HG03103 (cell line): Measurements from ENCODE around the gene SMAD7.

Experiments used
- ATAC-seq: cut with Tn5 transposase; IDR thresholded peaks from one replicate; pipeline ENCODE4 v1.9.1; 2021; ENCODE audit warnings: low read depth; ENCODE audit not compliant: unreplicated experiment

Gene SMAD7

DNA sequence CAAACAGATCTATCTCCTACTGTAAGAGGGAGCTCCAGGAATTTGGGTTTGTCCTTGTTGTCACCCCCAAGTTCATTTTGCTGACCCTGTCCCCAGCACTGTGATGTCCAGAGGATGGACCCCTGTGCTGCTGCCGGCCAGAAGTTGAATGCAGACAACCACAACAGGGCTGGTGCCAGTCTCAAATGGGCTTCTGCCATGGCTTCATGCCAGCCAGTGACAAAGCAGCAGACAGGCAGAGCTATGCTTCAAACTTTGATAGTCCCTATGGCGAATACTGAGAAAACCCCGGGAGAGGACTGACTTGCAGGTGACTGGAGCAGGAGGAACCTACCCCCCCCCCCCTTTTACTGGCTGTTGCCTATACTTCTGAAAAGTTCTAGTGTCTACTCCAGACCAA, 3.2 kb downstream of the SMAD7 start:
- no peak for ATAC-seq

DNA sequence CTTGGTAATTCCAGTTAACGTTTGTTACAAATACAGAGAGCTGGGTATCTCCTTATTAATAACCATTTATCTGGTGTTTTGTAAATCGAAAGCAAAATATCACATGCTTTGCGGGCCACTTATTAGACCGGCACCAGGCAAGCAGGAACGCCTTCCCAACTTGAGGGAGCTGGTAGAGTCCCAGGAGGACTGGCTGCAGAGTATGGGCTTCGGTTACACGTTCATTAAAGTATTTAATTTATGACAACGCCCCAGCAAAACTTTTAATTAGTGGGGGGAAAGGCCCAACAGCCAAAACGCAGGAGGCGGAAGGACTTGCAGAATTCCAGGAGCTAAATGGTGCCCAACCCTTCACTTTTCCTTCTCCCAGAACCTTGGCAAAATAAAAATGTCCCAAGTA, 3.7 kb downstream of the SMAD7 start:
- ATAC-seq: no peak

DNA sequence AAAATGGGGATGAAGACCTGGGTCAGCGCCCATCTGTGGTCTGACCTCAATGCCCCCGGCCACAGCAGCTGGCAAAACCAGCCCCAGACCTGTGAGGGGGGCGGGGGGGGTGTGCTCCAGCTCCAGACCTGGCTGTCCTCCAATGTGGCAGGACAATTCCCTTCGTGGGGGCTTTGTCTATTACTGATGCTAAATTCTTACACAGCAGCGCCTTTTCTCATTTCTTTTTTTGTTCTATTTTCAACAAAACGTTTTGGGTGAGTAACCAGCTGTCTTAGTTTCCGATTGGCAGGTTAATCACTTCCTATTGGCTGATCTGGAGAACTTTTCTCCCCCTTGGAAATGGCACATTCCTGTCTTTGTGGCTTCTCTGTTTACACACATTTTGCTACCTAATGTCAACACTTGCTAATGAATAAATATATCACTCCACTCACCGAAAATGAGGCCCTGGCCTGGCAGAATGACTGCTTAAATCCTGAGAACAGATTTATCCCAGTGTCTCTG, 4.4 kb downstream of the SMAD7 start:
- no peak for ATAC-seq

DNA sequence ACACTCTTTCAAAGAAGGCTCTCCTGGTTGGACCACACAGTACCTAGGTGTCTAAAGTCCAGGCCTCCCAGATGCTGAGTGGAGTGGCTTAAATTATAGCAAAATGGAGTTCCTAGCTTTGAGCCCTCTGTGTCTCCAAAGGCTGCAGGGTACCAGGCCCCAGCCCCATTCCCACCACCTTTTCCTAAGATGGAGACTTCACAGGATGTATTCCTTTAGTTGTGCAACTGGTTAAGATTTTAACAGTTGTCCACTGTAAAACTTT, 4.9 kb downstream of the SMAD7 start:
- ATAC-seq: no peak

DNA sequence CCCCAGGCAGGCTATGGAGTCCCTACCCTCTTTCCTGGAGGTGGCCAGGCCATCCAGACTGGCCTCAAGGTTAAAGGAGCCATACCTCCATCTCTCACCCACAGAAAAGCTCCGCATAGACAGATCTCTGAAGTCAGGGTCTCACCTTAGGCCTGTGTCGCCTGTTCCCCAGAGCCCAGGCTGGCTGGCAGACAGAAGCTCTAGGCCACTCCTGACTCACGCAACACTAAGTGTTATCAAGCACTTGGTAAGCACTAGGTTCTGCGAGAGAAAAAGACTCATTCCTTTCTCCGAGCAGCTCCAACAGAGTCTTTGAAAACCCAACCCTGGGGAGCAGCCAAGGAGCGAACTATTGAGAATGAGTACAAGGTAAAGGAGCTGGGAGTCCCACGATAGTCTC, 6.1 kb downstream of the SMAD7 start:
- no peak for ATAC-seq

DNA sequence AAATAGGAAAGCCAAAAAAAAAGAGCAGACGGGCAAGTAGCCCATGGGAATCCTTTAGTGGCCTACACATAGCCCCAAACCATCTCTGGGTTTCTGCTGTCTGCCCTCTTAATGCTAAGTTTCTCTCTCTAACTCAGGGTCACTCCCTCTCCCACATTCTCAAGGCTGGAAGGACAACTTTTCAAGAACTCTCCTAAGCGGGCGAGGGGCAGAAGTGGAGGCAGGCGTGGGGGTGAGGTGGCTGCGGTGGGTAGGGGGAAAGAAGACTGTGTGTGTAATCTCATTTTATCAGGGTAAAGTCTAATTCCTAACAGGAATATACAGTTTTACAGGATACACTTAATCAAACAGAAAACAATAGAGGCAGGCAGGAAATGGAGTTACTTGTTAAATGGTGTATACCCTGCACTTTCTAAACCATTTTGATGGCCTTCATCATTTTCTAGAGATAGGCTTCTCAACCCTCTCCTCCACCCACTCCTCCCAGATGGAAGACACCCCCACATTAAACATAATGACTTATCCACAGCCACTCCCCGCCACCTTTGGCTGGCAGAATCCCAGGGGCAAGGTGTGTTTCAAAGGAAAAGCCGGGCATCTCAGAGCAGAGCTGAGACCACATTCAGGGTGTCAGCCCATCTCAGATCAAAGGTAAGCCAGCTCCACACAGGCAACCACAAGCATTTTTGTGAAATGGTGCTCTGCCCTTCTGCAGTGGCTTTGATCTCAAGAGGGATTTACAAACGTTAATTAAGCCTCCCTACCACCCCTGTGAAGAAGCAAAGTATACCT, 6.8 kb downstream of the SMAD7 start:
- ATAC-seq: no peak

DNA sequence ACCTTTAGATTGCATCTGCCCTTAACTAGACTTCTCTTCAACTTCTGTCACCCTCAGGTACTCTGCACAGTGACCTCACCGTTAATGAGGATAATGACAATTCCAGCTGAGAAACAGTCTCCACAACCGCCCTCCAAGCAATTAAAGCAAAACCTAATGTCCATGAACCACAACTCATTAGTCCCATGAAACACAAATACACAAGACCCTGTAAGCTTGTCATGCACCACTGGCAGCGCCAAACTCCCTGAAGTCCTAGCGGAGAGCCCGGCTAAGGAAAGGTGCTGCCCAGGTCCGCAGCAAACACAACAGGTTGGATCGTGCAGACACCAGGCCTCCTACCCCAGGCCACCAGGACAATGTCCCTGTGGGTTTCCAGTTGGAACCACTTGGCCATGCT, 7.4 kb downstream of the SMAD7 start:
- no peak for ATAC-seq

DNA sequence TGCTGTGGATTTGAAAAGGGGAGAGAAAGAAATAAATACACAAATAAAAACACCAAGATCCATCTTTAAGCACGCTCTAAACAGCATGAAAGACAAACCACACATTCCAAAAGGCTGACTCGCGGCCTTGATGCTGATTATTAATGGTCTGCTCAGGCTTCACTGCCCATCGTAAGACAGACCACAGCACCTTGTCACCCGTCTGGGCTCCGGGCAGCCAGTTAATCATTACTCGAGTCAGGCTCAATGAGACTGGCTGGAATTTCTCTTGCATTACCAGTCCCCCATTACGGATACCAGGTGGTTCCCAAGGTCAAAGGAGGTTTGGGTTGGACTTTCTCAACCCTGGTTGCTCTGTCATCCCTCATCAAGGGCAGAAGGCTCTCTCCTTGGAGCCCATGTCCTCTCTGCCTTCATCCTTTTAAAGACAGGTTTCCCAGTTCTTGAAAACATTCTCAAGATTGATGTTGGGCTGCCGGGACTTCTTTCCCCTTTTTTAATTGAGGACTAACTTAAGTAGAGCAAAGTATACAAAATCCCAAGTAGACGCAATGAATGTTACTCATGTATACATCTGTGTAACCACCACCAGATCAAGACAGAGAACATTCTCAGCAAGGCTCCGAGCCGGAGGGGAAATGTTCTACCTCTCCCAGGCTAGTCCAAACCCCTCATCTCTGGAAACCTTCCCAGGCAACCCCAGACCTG, 8.1 kb downstream of the SMAD7 start:
- no peak for ATAC-seq

DNA sequence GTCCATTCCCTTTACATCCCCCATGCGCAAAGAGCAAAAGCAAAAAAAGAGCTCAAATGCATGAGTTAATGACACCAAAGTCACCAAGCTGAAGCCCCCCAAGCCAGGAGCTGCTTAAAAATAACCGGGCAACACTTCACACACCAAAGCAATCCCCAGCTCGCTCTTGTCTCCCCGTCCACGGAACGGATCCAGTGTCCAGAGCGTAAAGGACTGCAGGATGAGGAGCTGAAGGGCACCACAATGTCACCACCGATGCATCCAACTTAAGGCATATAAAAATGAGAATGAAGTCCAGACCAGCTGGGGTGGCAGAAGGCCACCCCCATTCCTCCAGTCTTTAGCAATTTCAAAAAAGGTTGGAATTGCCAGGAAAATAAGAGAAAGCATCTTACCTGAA, 8.7 kb downstream of the SMAD7 start:
- no peak for ATAC-seq

DNA sequence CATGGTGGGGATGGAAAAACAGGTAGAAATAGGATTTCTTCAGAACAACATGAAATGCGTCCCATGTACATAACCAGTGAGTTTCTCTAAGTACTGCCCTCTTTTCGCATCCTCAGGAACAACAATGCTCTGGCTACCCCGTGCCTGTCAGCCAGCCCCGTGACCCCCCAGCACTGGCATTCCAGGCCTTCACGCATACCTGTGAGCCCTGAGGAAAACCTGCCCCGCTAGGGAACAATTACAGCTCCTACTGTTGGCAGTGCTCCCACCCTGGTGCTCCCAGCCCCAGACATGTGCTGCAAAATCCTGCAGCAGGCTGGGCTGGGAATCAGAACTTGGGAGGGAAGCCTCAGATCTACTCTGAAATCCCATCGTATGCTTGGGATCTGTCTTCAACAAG, 9.1 kb downstream of the SMAD7 start:
- no peak for ATAC-seq

DNA sequence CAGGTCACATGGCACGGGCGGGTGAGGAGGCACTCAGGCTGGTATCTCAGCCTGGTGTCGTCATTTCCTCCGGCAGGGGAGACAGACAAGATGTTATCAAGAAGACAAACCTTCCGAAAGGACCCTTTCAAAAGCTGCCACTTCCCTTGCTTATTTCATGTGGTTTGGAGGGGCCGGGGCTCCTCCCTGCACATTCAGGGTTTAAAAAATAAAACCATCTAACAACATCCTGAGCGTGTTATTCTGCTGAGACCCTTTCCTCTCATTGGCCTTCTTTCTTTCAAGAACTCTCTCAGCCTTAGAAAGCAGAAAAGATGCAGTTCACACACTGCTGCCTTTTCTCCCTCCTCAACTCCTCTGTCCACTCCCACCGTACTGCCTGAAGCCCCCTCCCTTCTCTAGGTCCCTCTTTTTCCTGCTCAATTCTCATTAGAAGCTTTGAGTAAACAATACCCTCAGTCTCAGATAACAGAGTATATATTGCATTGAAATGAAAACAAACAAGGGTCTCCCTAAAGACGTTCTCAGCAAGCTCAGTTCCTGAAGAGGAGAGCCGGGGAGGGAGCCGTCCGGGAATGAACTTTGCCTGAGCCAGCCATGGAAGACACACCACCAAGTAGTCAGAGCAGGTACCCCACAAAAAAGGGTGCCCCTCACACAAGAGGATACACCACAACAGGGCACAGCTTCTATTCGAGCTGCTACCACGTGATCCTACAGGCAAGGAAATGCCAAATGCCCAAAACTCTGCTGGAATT, 9.7 kb downstream of the SMAD7 start:
- peak; percentile 78 for ATAC-seq

DNA sequence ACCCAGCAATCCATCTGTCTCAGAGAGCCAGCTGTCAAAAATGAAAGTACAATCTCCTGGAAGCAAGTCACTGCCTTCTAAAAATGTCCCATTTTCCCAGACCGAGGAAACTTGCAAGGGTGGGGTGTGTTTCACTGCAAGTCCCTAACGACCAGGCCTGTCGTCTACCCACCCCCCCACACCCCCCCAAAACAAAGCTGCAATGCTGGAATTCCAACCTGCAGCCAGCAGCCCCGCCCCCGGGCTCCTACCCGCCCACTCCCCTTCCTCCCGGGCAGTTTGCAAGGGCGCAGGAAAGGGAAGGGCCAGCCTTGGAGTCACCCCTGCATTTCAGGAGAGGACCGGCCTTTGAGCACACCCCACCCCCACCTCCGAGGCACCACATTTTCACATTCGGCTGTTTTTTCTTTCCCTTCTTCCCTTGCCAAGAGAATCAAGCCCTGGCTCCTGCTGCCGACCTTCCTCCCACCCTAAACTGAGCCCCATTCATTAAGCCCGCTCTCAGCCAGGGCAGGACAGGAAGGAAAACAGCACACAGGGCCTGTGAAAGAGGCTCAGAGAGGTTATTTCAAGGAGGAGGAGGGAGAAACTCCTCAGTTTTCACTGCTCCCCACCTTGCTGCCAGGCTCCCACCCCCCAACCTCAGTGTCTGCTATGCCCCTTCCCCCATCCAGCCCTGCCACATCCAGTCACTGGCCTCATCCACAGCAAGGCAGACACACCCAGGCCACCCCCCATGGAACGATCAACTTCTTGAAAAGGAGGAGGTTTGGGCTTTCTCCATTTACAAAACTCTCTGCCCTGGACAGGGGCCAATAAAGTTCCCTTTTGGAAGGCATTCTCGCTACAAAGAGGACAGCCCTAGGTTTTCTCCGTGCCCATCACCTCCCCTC, 11.3 kb downstream of the SMAD7 start:
- ATAC-seq: no peak

DNA sequence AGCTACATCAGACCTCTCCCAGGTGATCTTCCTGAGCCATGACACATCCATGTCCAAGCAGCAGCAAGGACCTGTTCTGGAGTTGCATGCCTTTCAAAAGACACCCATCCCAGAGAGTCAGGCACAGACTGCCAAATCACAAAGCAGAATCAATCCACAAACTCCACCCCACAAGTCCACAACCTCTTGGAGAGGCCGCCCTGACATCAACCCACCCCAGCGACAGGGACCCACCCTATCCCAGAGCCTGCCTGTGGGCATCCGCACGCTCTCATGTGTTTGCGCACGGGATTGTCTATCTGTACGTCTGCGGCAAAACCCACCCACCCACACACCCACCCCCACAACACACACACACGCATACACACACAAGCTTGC, 11.9 kb downstream of the SMAD7 start:
- ATAC-seq: no peak

DNA sequence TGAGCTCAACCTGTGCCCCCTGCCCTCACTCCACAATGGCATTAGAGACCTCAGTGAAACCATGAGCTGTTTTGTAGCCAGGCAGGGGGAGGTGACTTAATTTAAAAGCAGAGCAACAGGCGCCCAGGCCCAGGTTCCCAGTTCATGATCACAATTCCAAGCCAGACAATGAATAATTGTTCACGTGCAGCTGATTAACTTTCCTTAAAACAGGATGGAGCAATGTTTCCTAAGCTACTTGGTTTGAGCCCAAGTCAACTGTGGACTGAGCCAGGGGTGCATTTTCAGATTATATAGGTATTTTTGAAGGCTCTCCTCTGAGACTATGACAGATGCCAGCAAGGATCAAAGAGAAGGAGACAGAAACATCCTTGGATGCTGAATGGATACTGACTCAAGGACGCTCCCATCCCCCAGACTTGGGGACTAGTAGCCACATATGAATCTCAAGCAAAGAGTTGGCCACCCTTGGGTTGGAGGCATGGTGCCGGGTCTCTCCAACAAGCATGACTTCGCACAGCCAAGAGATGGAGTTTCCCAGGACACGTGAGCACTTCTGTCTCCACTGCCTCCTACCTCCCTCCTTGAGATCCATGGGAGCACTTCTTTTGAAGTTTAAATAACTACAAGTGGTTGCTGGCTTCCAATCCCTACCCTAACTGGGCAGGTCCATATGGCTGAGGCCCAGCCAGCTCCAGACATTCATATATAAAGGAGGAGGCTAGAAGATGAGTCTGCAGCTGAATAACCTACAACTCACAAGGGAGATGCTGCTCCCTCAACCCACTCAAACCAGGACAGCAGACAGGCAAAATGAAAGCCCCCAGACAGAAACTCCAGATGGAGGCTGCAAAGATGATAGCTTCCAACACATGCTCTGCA, 12.7 kb downstream of the SMAD7 start:
- no peak for ATAC-seq

DNA sequence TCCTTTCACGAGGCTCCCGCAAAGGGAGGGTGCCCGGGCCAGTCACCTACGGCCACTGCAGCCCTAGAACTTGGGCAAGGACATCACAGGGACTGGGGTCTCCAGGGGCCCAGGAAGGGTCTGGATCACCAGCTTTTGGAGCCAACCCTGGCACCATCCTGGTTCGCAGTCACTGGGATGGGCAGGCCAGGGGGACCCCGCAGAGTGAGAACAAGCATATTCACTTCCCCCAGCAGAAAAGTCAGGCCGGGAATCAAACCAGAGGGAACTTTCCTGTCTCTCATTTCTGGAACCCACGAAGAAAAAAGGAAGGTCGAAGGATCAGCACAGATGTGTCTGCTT, 15.4 kb downstream of the SMAD7 start:
- ATAC-seq: no peak

DNA sequence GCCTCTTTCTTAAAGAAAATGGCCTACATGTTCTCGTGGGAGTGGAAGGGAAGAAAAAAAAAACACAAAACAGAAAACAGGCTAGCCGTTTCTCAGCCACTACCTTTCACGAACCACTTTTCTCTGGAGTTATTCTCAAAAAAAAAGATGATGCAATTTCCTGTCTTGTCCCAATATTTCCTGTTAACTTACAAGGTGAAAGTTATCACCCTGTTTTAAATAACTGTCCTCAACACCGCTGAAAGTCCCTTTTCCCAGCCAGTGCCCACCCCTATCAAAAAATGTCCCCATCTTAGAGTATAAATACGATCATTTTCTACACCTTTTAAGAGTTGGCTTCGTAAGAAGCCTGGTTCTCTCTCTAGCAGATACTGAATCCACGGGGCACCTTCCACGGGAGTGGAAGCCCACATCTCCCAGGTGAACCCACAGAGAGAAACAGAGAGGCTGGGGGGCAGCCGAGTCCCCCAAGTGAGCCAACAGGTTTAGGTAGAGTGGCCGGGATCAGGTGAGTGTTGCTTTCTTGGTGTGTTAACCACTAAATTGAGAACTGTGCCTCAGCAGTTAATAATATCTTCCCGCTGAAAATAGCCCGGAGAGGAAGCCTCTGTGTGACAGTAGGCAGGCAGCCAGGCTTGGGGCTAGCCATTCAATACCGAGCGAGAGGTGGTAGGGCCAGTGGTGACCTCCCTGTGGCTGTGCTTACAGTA, 15.9 kb downstream of the SMAD7 start:
- peak; percentile 39 for ATAC-seq

DNA sequence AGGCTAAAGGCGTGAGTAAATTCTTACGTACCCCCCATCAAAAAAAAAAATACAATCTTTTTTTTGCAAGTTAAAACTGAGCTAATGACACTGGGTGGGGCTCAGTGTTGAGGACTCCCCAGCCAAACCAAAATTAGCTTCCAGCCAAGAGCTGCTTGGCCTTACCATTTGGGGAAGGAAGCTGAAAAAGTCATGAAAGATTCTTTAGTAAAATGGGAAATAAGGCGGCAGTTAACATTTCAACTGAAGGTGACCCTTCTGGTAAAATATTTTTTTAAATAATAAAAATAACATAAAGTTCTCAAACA, 16.4 kb downstream of the SMAD7 start:
- no peak for ATAC-seq

DNA sequence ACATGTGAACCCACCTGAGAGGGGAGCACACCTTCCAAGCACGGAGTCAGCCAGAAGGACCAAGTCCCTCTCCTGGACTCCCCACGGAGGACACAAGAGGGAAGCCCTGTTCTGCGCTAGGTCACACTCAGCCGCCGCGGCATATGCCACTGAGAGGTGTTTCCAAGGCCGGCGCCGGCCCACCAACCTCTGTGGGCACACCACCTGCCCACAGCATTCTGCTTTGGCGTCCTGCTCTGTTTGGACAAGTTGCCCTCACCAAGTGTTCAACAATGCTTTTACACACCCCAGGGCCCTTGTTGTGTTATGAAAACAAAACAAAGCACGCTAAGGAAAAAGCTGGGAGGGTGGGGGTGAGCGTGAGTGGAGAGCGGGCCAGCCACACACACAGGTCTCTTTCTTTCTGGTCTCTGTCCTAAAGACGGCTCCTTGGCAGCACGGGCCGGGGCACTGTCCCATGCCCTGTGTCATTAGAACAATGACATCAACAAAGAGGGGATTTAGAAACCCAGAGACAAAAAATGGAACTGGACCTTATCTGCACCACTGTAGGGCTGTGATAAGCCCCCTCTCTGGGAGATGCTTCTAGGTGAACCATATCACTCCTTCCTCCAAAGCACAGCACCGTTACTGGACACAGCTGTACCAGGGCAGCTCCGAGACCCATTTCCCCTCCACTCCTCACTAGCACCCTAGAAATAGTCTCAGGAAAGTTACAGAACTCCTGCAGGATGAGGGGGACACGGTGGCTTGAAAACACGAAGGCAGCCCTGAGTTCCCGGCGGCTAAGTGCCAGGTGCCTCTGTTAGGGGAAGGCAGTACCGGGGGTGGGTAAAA, 17.0 kb downstream of the SMAD7 start:
- no peak for ATAC-seq
